ENCODE results near the gene IFT88. TPM values are rescaled to one million over a fixed set of nuclear protein-coding genes. Genes with fewer than 3 reads are reported as not detected.

IFT88 gene
- total and polyA plus RNA-seq, 9 of the 15 experiments (the other 6 are each of a cell fraction or from before 2014, with no cell fraction given), result 8.3 to 13.5 (median 10.0) TPM

DNA sequence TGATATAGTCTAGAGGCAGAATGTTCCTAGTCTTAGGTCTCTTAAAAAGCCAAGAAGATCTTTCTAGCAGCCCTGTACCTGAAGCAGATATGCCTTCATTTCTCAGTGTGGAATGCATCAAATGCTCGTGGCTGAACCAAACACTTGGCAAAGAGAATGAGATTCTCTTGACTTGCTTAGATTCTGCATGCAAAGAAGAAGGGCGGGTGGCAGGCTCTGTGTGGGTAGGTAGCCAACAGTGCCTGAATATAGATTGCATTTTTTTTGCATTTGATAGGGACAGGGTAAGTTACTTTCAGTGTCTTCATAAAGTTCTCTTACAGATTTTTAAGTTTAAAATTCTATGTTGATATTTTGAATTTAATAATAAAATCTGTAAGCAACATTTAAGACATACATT is 27.3 kb downstream of the IFT88 start (continued):
- TF ChIP-seq CEBPG (CRISPR knock-in tag; IDR thresholded peaks at IDR 0.05) (no peak), CEBPG (tag; conservative IDR thresholded peaks at IDR 0.05 in 1 of 2, IDR thresholded peaks at IDR 0.05 in 1 of 2) (no peak), DACH1 (IDR thresholded peaks at IDR 0.05; ENCODE audit: partially characterized antibody) (no peak), ZNF274 (IDR thresholded peaks at IDR 0.05; ENCODE audit: borderline replicate concordance, low read depth, low read length) (no peak), E2F3 (CRISPR knock-in tag; IDR thresholded peaks at IDR 0.05) (no peak), HNRNPH1 (optimal IDR thresholded peaks at IDR 0.05; ENCODE audit: low read depth, low read length) (no peak), SRF (CRISPR knock-in tag; IDR thresholded peaks at IDR 0.05) (no peak)
- TF ChIP-seq, protein P1, sequence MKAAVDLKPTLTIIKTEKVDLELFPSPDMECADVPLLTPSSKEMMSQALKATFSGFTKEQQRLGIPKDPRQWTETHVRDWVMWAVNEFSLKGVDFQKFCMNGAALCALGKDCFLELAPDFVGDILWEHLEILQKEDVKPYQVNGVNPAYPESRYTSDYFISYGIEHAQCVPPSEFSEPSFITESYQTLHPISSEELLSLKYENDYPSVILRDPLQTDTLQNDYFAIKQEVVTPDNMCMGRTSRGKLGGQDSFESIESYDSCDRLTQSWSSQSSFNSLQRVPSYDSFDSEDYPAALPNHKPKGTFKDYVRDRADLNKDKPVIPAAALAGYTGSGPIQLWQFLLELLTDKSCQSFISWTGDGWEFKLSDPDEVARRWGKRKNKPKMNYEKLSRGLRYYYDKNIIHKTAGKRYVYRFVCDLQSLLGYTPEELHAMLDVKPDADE (conservative IDR thresholded peaks at IDR 0.05; ENCODE audit: control insufficient read depth, low read depth, low read length), result no peak
- TF ChIP-seq, protein P2, sequence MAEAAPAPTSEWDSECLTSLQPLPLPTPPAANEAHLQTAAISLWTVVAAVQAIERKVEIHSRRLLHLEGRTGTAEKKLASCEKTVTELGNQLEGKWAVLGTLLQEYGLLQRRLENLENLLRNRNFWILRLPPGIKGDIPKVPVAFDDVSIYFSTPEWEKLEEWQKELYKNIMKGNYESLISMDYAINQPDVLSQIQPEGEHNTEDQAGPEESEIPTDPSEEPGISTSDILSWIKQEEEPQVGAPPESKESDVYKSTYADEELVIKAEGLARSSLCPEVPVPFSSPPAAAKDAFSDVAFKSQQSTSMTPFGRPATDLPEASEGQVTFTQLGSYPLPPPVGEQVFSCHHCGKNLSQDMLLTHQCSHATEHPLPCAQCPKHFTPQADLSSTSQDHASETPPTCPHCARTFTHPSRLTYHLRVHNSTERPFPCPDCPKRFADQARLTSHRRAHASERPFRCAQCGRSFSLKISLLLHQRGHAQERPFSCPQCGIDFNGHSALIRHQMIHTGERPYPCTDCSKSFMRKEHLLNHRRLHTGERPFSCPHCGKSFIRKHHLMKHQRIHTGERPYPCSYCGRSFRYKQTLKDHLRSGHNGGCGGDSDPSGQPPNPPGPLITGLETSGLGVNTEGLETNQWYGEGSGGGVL (CRISPR knock-in tag; IDR thresholded peaks at IDR 0.05), result no peak

All from K562 (cell line).